ENCODE data around the gene NXPE3.

Gene NXPE3

GRCh38 chr3:101828691-101829436 lies 49.9 kb downstream of the NXPE3 start:
- no peak for DNase-seq (ENCODE audit: low spot score)

DNA sequence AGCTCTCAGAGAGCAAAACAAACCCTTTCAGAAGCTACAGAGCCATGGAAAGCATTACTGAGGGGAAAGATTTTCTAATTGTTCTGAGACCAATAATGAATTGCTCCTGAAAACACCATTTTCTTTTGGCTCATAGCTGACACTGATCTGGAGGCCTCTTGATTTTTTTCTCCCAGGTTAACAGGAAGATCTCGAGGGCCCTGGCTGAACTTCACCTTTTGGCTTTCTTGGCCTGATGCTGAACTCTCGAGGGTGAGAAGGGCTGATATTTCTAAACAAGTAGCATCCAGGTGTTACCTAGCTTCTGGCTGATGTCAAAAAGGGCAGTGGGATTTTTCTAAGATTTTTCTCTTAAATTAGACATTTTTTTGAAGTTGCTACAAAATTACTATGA lies 50.4 kb downstream of the NXPE3 start:
- no peak for DNase-seq (ENCODE audit: low spot score)

GRCh38 chr3:101829874-101830273 lies 50.9 kb downstream of the NXPE3 start:
- DNase-seq (ENCODE audit: low spot score) = no peak

- DNase-seq (ENCODE audit: low spot score) = no peak
Observed at GRCh38 chr3:101833446-101833974, 54.5 kb downstream of the NXPE3 start.

DNA sequence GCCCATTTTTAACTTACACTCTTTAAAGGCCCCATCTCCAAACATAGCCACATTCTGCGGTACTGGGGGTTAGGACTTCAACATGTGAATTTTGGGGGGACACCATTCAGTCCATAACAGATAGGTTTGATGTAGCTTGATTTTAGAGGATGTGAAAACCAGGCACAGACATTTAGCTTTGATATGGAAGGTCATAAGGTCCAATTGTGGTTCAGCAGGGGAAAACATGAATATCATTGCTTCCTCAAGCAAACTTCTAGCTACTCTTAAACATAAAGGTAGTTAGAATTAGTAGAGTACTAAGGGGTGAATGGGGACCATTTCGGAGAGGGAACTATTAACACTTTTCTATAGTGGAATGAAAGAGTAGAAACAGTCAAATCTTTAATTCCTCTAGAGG lies 56.7 kb downstream of the NXPE3 start:
- no peak for DNase-seq (ENCODE audit: low spot score)

- no peak for DNase-seq (ENCODE audit: low spot score)
Observed at GRCh38 chr3:101836160-101836559, 57.1 kb downstream of the NXPE3 start.

GRCh38 chr3:101836652-101837598 lies 57.9 kb downstream of the NXPE3 start:
- no peak for DNase-seq (ENCODE audit: low spot score)

DNA sequence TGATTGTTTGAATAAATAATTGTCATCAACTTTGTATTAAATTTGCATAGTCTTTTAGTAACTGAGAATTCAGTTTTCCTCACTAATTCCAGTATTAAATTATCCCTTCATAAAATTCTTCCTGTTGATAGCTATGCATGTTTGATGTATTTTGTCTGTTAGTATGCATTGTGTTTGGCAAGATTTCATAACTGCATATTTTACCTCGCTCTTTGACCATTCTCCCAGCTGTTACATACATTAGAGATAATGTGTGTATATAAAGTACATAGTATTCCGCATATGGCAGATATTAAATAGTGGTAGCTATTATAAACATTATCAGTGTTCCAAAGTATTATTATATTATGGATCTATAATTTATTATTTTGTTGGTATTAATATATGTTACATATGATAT lies 59.7 kb downstream of the NXPE3 start:
- DNase-seq (ENCODE audit: low spot score) = no peak

GRCh38 chr3:101840066-101840465 lies 61.1 kb downstream of the NXPE3 start:
- no peak for DNase-seq (ENCODE audit: low spot score)

GRCh38 chr3:101842245-101842934 lies 63.4 kb downstream of the NXPE3 start:
- DNase-seq (ENCODE audit: low spot score) = no peak

- DNase-seq (ENCODE audit: low spot score) = no peak
Observed at GRCh38 chr3:101842935-101843330, 63.9 kb downstream of the NXPE3 start.

DNA sequence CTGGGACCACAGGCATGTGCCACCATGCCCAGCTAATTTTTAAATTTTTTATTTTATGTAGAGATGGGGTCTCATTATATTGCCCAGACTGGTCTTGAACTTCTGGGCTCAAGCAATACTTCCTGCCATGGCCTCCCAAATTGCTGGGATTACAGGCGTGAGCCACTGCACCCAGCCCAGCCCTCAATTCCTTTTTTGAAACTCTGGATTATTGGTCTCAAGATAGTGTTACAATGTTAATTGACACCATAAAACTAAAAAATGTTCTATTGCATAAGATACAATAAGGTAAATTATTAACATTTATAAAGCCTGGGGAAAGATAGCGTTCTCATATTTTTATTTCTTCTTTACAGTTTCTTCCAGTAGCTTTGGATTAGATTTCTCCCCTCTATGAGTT lies 66.4 kb downstream of the NXPE3 start:
- DNase-seq (ENCODE audit: low spot score) = no peak

GRCh38 chr3:101846709-101847108 lies 67.7 kb downstream of the NXPE3 start:
- DNase-seq (ENCODE audit: low spot score) = no peak

- DNase-seq (ENCODE audit: low spot score) = no peak
Observed at GRCh38 chr3:101847328-101847727, 68.3 kb downstream of the NXPE3 start.

GRCh38 chr3:101848326-101848725 lies 69.3 kb downstream of the NXPE3 start:
- DNase-seq (ENCODE audit: low spot score) = no peak

DNA sequence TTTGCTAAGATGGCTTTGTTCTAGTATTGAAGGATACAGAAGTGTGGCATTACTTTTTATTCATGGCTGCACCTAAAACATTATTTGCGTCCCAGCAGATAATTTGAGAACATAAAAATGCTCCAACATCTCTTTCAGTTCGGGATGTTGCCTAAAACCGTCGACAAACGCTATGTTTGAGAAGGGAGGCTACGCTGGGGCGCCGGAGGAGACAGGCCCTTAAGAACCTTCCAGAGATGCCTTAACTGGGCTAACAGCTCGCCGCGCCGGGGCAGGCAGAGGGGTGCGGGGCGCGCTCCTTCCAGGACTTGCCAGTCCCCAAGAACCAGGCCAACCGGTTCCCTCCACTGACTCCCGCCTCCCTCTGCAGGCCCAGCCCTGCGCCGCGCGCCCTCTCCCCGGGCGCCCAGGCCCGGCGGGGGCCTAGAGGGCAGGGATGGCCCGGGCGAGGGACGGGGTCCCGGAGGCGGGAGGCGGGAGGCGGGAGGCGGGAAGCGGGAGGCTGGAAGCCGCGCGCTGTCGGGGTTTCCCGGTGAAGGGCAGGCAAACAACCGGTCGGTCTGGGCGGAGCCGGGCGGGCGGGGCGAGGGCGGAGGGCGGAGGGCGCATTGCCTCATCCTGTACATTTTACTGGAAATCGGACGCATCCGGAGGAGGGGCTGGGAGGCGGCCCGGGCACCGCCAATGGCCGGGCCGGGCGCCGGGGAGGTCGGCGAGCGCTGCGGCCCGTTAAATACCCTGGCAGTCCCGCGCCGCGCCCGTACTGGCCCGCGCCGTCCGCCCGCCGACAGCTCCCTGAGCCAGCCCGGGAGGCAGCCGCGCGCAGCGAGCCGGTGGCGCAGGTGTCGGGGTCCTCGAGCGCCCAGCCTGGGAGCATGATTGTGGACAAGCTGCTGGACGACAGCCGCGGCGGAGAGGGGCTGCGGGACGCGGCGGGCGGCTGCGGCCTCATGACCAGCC lies 70.0 kb downstream of the NXPE3 start, which contains the start of gene NFKBIZ:
Gene NFKBIZ (plus strand): TSS at position 761 of the 960 bp plus-strand sequence. CDS start 115 bp downstream, at position 876.
- peak; percentile 89 for DNase-seq (ENCODE audit: low spot score)

DNA sequence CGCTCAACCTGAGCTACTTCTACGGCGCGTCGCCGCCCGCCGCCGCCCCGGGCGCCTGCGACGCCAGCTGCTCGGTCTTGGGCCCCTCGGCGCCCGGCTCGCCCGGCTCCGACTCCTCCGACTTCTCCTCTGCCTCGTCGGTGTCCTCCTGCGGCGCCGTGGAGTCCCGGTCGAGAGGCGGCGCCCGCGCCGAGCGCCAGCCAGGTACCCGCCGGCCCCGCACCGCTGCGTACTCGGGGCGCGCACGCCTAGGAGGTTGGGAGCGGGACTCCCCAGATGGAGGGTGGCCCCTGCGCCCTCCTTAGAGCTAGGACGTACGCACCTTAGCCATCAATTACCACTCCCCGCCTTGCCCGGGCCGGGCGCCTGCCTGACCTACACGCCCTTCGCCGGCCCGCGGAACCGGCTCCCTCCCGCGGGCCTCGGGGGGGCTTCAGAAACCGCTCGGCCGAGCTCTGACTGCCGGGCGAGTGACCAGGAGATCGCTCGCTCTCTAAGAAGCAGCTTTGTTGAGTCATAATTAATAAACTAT lies 70.8 kb downstream of the NXPE3 start:
- peak; percentile 27 for DNase-seq (ENCODE audit: low spot score)

DNA sequence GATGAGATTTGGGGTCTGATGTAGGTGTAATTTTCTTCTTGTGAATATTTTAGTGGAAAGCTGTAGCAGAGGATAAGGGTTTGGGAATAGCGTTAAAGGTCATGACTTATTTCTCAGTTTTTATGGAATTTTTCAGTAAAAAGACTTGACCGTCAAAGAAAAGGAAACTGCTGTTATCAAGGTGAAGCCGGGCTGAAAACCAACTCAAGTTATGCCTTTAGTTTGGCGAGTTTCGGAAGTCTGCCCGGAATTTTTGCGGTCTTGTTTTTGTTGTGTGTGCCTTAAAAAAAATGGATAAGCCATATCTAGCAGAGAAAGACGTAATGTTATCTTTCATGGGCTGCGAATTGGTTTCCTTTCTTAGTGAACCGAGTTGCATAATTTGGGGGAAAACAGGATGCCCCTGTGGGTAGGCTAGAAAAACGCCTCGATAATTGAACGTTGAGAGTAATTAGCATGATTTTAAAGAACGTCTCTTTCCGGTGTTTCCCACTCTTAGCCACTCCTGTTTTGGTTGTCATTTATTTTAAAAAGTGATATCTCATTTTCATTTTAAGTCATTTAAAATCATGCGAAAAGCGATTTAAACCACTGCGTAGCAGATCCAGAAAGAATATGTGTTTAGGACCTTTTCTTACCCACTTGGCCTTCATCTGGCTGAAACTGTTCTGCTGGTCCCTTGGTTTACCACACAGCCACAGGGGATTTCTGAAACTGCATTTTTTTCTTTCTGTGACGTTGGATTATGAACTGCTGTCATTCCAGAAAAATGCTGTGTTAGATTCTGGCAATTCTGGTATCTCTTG lies 71.4 kb downstream of the NXPE3 start:
- no peak for DNase-seq (ENCODE audit: low spot score)

DNA sequence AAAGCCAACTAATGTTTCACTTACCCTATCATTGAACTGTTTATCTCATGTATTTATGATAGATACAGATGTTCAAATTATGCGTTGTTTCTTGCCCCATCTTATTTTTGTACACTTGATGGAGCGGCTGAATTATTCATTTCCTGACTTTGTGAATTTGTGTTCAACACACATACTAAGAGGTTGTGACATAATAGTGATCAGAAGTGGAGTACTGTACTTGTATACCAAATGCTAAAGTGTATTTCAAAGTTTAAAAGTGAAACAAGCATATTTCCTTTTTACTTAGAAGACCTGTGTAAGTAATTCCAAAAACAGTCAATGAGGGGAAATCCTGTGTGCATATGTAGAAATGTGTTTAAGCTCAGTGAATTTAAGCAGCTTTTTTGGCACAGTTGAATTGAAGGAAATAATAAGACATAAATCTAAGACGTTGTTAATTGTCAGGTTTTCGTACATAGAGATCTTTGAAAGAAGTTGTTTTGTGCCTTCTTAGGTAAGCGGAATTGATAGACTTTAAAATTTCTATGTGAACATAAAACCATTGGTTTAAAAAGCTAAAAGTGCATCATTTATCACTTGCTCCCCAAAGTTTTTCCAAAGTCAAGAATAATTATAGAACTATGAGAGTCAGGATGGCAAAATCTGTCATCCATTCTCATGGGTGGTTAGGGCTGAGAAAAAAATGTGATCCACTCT lies 72.2 kb downstream of the NXPE3 start:
- DNase-seq (ENCODE audit: low spot score) = no peak

All from cerebellar cortex (tissue), 1 donor.